ENCODE measurements around the gene PRDX4. TPM values are rescaled to one million over a fixed set of nuclear protein-coding genes. Genes with fewer than 3 reads are reported as not detected.
A peak's percentile ranks its signal among the peaks of the same experiment; 100 is the strongest.

Gene PRDX4
- total and polyA plus RNA-seq, 2 donors (not counting 1 experiment from before 2014, with no cell fraction given): 10.6 to 13.1 TPM

DNA sequence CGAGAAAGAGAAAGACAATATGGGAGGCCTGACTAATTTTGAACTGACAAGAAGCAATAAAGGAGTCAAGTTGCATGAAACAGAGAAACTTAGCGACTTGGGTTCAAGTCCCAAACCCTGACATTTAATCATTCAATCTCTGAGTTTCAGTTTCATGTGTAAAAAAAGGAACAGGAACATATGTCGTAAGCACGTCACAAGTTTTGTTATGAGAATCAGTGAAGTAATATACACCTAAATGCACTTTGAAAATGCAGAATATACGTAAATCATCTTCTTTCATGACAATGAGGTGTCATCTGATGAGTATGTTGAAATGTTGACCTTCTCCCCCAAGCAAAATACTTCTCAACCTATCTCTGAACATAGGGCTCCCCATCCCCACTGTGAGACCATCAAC, 65.4 kb downstream of the PRDX4 start:
- CTCF ChIA-PET: interaction anchor here (1.3 kb wide), 1 partner anchor 169 kb away, joined by 4 read pairs; no protein-coding TSS in a partner anchor
- H3K4me3 Mint-ChIP-seq: peak overlapping the region; percentile 56

More for the DNA sequence above, 65.4 kb downstream of the PRDX4 start:
- H4K20me1 ChIP-seq (ENCODE audit: control insufficient read depth, insufficient read depth, low read length, poor library complexity, severe bottlenecking): no peaks in the 10 kb centered on the region
- TF ChIP-seq EZH2 (IDR thresholded peaks at IDR 0.05; ENCODE audit: borderline replicate concordance, insufficient read depth, low read depth, low read length, poor library complexity, severe bottlenecking): no peak
- TF ChIP-seq, protein P1, sequence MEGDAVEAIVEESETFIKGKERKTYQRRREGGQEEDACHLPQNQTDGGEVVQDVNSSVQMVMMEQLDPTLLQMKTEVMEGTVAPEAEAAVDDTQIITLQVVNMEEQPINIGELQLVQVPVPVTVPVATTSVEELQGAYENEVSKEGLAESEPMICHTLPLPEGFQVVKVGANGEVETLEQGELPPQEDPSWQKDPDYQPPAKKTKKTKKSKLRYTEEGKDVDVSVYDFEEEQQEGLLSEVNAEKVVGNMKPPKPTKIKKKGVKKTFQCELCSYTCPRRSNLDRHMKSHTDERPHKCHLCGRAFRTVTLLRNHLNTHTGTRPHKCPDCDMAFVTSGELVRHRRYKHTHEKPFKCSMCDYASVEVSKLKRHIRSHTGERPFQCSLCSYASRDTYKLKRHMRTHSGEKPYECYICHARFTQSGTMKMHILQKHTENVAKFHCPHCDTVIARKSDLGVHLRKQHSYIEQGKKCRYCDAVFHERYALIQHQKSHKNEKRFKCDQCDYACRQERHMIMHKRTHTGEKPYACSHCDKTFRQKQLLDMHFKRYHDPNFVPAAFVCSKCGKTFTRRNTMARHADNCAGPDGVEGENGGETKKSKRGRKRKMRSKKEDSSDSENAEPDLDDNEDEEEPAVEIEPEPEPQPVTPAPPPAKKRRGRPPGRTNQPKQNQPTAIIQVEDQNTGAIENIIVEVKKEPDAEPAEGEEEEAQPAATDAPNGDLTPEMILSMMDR (IDR thresholded peaks at IDR 0.05): no peak
- Mint-ChIP-seq H3K9me3 (ENCODE audit: insufficient read depth) (no peaks in the 10 kb centered on the region), H3K27me3 (no peaks in the 10 kb centered on the region), H3K27ac (peak overlapping the region; percentile 48), H3K4me1 (peaks cover 17% of the 10 kb centered on the region)
- H2AFZ ChIP-seq (ENCODE audit: insufficient read depth, low read depth, low read length, poor library complexity, severe bottlenecking): no peak overlapping the region
- H3K4me2 ChIP-seq (replicated peaks; ENCODE audit: low read depth, low read length, poor library complexity, severe bottlenecking): no peak overlapping the region
- peak overlapping the region; percentile 40 to 55 for H3K27ac ChIP-seq (ENCODE audit: low read length in 2 of 2)
- peak; percentile 65 for DNase-seq
- no peaks in the 10 kb centered on the region for H3K27me3 ChIP-seq (replicated peaks in 1 of 4; ENCODE audit: control extremely low read depth in 1 of 4, control insufficient read depth in 3 of 4, insufficient read depth in 4 of 4, low read length in 3 of 4)
- no peaks in the 10 kb centered on the region for H3K79me2 ChIP-seq (ENCODE audit: control insufficient read depth, insufficient read depth, low read length)
- POLR2A ChIA-PET: no interaction called here
- peaks cover 3 to 16% of the 10 kb centered on the region in 2 experiments for H3K36me3 ChIP-seq (replicated peaks in 1 of 2; ENCODE audit: control extremely low read depth in 1 of 2, control insufficient read depth in 1 of 2, extremely low read depth in 1 of 2, insufficient read depth in 2 of 2, low read length in 1 of 2)
- intact Hi-C loops (cut with micrococcal nuclease): no loop called here
- peak; percentile 24 for ATAC-seq (ENCODE audit: low read depth)
- peaks cover 4 to 8% of the 10 kb centered on the region in 2 donors for H3K4me1 ChIP-seq (ENCODE audit: control insufficient read depth in 2 of 2, insufficient read depth in 2 of 2, low read length in 2 of 2)
- no peaks in the 10 kb centered on the region for H3K9me3 ChIP-seq (ENCODE audit: control extremely low read depth in 1 of 3, control insufficient read depth in 2 of 3, insufficient read depth in 1 of 3, low read length in 2 of 3)
- no peak overlapping the region for H3K4me3 ChIP-seq (ENCODE audit: control extremely low read depth in 1 of 5, extremely low read depth in 1 of 5, insufficient read depth in 1 of 5, low read depth in 2 of 5, low read length in 4 of 5)
- no peak overlapping the region for H3K9ac ChIP-seq (ENCODE audit: low read length)
- no CpG with 5 or more reads among the region's 5 CpGs for WGBS (ENCODE audit: insufficient coverage)

Other genes starting within 250 kb of the PRDX4 start
- 31.3 and 33.6 TPM in 2 replicates for gene ACOT9, start 75.8 kb downstream of the PRDX4 start, total RNA-seq
- gene ACOT9, start 75.8 kb downstream of the PRDX4 start, polyA plus RNA-seq: 23.9 and 31.5 TPM in 2 replicates
- gene SAT1, start 115.7 kb downstream of the PRDX4 start, total RNA-seq: 162 and 172 TPM in 2 replicates
- 479 and 961 TPM in 2 replicates for gene SAT1, start 115.7 kb downstream of the PRDX4 start, polyA plus RNA-seq
- 7.2 and 11.7 TPM in 2 replicates for gene APOO, start 240.4 kb downstream of the PRDX4 start, total RNA-seq
- 3.5 and 4.7 TPM in 2 replicates for gene APOO, start 240.4 kb downstream of the PRDX4 start, polyA plus RNA-seq
- not detected in 2 replicates for gene CXorf58, start 240.5 kb downstream of the PRDX4 start, total RNA-seq
- gene CXorf58, start 240.5 kb downstream of the PRDX4 start, polyA plus RNA-seq: 0.07 and 0.09 TPM in 2 replicates